ENCODE results near the gene CDC25B.

CDC25B gene

GRCh38 chr20:3813848-3814581, 17.9 kb downstream of the CDC25B start (continued):
- TF ChIP-seq ZNF404 (tag by site-specific recombination; IDR thresholded peaks at IDR 0.05) = peak; percentile 96
- TF ChIP-seq ZNF366 (tag by site-specific recombination; conservative IDR thresholded peaks at IDR 0.05) = 0 out of 2 replicates have a peak, but pooled peaks have one; percentile 19
- no peak for TF ChIP-seq KLF9 (tag by site-specific recombination; IDR thresholded peaks at IDR 0.05; ENCODE audit: low read depth)
- TF ChIP-seq REST (tag by site-specific recombination; IDR thresholded peaks at IDR 0.05) = peak; percentile 71; the same call in 1 of the 2 replicates
- TF ChIP-seq RBAK (tag by site-specific recombination; IDR thresholded peaks at IDR 0.05) = 0 out of 2 replicates have a peak, but pooled peaks have one; percentile 44
- TF ChIP-seq AEBP2 (tag by site-specific recombination; IDR thresholded peaks at IDR 0.05; ENCODE audit: borderline replicate concordance) = no peak
- 0 out of 2 replicates have a peak, but pooled peaks have one; percentile 62 for TF ChIP-seq ZNF223 (tag by site-specific recombination; IDR thresholded peaks at IDR 0.05)
- 0 out of 2 replicates have a peak, but pooled peaks have one; percentile 83 for TF ChIP-seq ZNF138 (tag by site-specific recombination; IDR thresholded peaks at IDR 0.05; ENCODE audit: borderline replicate concordance)
- peak; percentile 96 for TF ChIP-seq ZNF518A (tag by site-specific recombination; conservative IDR thresholded peaks at IDR 0.05; ENCODE audit: low read depth)
- peak; percentile 87 for TF ChIP-seq ZNF558 (tag by site-specific recombination; IDR thresholded peaks at IDR 0.05)
- TF ChIP-seq GLI4 (tag by site-specific recombination; IDR thresholded peaks at IDR 0.05) = no peak
- peak; percentile 30; the same call in 1 of the 2 replicates for TF ChIP-seq EGR2 (tag by site-specific recombination; IDR thresholded peaks at IDR 0.05; ENCODE audit: low read depth)
- peak; percentile 98 for TF ChIP-seq ZNF394 (tag by site-specific recombination; IDR thresholded peaks at IDR 0.05; ENCODE audit: borderline replicate concordance)
- peak; percentile 67; the same call in 1 of the 2 replicates for TF ChIP-seq OVOL3 (tag by site-specific recombination; IDR thresholded peaks at IDR 0.05)
- peak; percentile 52; the same call in 1 of the 2 replicates for TF ChIP-seq ZNF341 (tag by site-specific recombination; IDR thresholded peaks at IDR 0.05; ENCODE audit: low read depth)
- TF ChIP-seq MZF1 (tag by site-specific recombination; IDR thresholded peaks at IDR 0.05; ENCODE audit: borderline replicate concordance) = peak; percentile 47; the same call in 1 of the 2 replicates
- TF ChIP-seq PRDM4 (tag by site-specific recombination; IDR thresholded peaks at IDR 0.05) = peak; percentile 27; the same call in 1 of the 2 replicates
- TF ChIP-seq ZBTB8A (tag by site-specific recombination; IDR thresholded peaks at IDR 0.05) = peak; percentile 84
- TF ChIP-seq SP7 (tag by site-specific recombination; IDR thresholded peaks at IDR 0.05) = no peak
- TF ChIP-seq ZNF664 (tag by site-specific recombination; IDR thresholded peaks at IDR 0.05) = peak; percentile 91
- TF ChIP-seq ZXDB (tag by site-specific recombination; IDR thresholded peaks at IDR 0.05) = peak; percentile 86
- TF ChIP-seq ZBTB6 (tag by site-specific recombination; IDR thresholded peaks at IDR 0.05) = no peak
- no peak for TF ChIP-seq ZNF473 (tag by site-specific recombination; IDR thresholded peaks at IDR 0.05)
- peak; percentile 76; the same call in 1 of the 2 replicates for TF ChIP-seq ZNF354C (tag by site-specific recombination; IDR thresholded peaks at IDR 0.05; ENCODE audit: borderline replicate concordance, low read depth)
- 0 out of 2 replicates have a peak, but pooled peaks have one; percentile 60 for TF ChIP-seq ZNF530 (tag by site-specific recombination; IDR thresholded peaks at IDR 0.05; ENCODE audit: low read depth)

All from HEK293 (cell line).